ENCODE measurements around the gene CUL5. TPM values are rescaled to one million over a fixed set of nuclear protein-coding genes. Genes with fewer than 3 reads are reported as not detected.

Gene CUL5
- total and polyA plus RNA-seq, 2 of the 8 experiments (the other 6 are each of a cell fraction or from before 2014, with no cell fraction given), result 4.9 to 31.8 TPM

DNA sequence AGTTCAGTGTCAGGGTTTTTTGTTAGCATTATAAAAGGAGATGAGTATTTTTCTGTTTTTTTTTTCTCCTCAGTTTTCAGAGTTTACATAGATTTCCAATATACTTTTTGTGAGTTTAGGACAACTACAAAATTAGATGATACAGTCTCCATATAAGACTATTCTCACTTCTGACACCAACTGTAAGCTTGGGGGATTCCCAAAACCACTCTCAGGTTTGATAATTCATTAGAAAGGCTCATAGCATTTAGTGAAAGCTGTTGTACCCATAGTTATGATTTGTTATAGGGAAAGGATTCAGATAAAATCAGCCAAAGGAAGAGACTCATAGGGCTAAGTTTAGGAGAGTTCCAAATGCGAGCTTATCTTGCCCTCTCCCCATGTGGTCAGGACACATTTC lies 24.1 kb downstream of the CUL5 start:
- CTCF ChIA-PET (ENCODE audit: partially characterized antibody), result interaction anchor here (0.7 to 3.6 kb wide), 4 partner anchors 7 to 33 kb away, joined by 3 to 16 read pairs (median 6); partner anchors contain the start of gene CUL5
- no peaks in the 10 kb centered on the region for H3K27me3 ChIP-seq (replicated peaks in 1 of 4; ENCODE audit: control insufficient read depth in 3 of 4, extremely low read depth in 1 of 4, insufficient read depth in 3 of 4, low read length in 3 of 4)
- POLR2A ChIA-PET (ENCODE audit: partially characterized antibody), result interaction anchor here (0.6 to 1.5 kb wide), 2 partner anchors 24 to 1818 kb away, joined by 3 to 4 read pairs; partner anchors contain the start of gene CUL5
- no peaks in the 10 kb centered on the region; the same call in 1 of the 2 replicates for H3K79me1 ChIP-seq (ENCODE audit: low read depth, low read length)
- no peak overlapping the region for H3K56ac ChIP-seq (replicated peaks; ENCODE audit: insufficient read length, low read depth, low read length)
- H2BK12ac ChIP-seq (ENCODE audit: low read depth, low read length), result no peak overlapping the region
- no peak for FAIRE-seq
- H2AK5ac ChIP-seq (ENCODE audit: low read depth, low read length), result no peak overlapping the region
- H3K18ac ChIP-seq (ENCODE audit: extremely low read depth, low read length), result no peak overlapping the region
- no peak overlapping the region for H2AFZ ChIP-seq (ENCODE audit: low read length)
- no peak overlapping the region for H3K27ac ChIP-seq (ENCODE audit: low read depth, low read length)
- 80% methylated on average over 1 of the region's 1 CpG; no CpG with 5 or more reads in 1 of the 2 experiments for WGBS, 2 experiments (ENCODE audit: extremely low coverage in 1 of 2, insufficient coverage in 1 of 2, insufficient read length in 1 of 2, insufficient replicate concordance in 2 of 2, low coverage in 1 of 2, low lambda C conversion rate in 2 of 2, missing lambda C conversion rate in 1 of 2)
- peaks cover 0 to 19% (median 6%) of the 10 kb centered on the region in 4 experiments; a peak in 5 of 8 replicates for H3K36me3 ChIP-seq (ENCODE audit: control insufficient read depth in 2 of 4, insufficient read depth in 4 of 4, low read length in 3 of 4)
- H3K23ac ChIP-seq (ENCODE audit: insufficient read length), result no peak overlapping the region
- H4K8ac ChIP-seq (ENCODE audit: extremely low read depth, insufficient read depth, low read length), result no peak overlapping the region
- no peak overlapping the region for H4K91ac ChIP-seq (replicated peaks; ENCODE audit: insufficient read length, low read length)
- peaks cover 0 to 4% (median 1%) of the 10 kb centered on the region in 4 experiments; a peak in 2 of 7 replicates for H3K4me1 ChIP-seq (replicated peaks in 1 of 4; ENCODE audit: control insufficient read depth in 3 of 4, insufficient read depth in 4 of 4, low read length in 3 of 4)
- TF ChIP-seq CREB1 (IDR thresholded peaks at IDR 0.05), result no peak
- no peak for TF ChIP-seq MAX (IDR thresholded peaks at IDR 0.05)
- TF ChIP-seq SIRT6 (IDR thresholded peaks at IDR 0.05; ENCODE audit: low read length), result no peak
- TF ChIP-seq E2F6 (IDR thresholded peaks at IDR 0.05), result no peak
- TF ChIP-seq TBP (IDR thresholded peaks at IDR 0.05; ENCODE audit: low read depth, low read length), result no peak
- TF ChIP-seq RXRA (IDR thresholded peaks at IDR 0.05; ENCODE audit: insufficient read depth, low read depth, low read length), result no peak
- TF ChIP-seq TEAD4 (IDR thresholded peaks at IDR 0.05; ENCODE audit: low read depth, low read length), result no peak
- TF ChIP-seq CTBP2 (IDR thresholded peaks at IDR 0.05; ENCODE audit: borderline replicate concordance, insufficient read depth, insufficient read length, low read length), result no peak
- TF ChIP-seq HDAC6 (IDR thresholded peaks at IDR 0.05; ENCODE audit: low read depth, low read length), result no peak
- no peak overlapping the region for H3K9ac ChIP-seq (replicated peaks in 1 of 4; ENCODE audit: extremely low read depth in 1 of 4, low read depth in 3 of 4, low read length in 3 of 4)
- no peak overlapping the region for H3K4me2 ChIP-seq (ENCODE audit: insufficient read depth in 1 of 2, low read depth in 2 of 2, low read length in 2 of 2)
- no peak overlapping the region for H3K14ac ChIP-seq (ENCODE audit: insufficient read length)
- H2BK120ac ChIP-seq (replicated peaks; ENCODE audit: low read depth, low read length), result no peak overlapping the region
- no peak overlapping the region for H2BK20ac ChIP-seq (ENCODE audit: low read length)
- H2BK15ac ChIP-seq (ENCODE audit: low read length), result no peak overlapping the region
- H3K79me2 ChIP-seq (ENCODE audit: control insufficient read depth in 1 of 2, insufficient read depth in 2 of 2, low read length in 2 of 2), result peaks cover 0 to 47% of the 10 kb centered on the region in 2 experiments; a peak in 3 of 4 replicates
- H3K9me3 ChIP-seq (ENCODE audit: insufficient read depth in 2 of 2, low read depth in 1 of 2, low read length in 1 of 2), result no peaks in the 10 kb centered on the region
- H3K4ac ChIP-seq (replicated peaks; ENCODE audit: insufficient read length, low read depth, low read length), result no peak overlapping the region
- H4K20me1 ChIP-seq (replicated peaks in 1 of 2; ENCODE audit: control insufficient read depth in 1 of 2, insufficient read depth in 2 of 2, low read length in 2 of 2), result no peaks in the 10 kb centered on the region
- no peak for DNase-seq (ENCODE audit: low read depth in 1 of 2, low spot score in 2 of 2)
- no peak overlapping the region for H2BK5ac ChIP-seq (ENCODE audit: low read depth, low read length)
- no peaks in the 10 kb centered on the region; the same call in 1 of the 2 replicates for H3K23me2 ChIP-seq (ENCODE audit: low read depth, low read length)
- H3K4me3 ChIP-seq (ENCODE audit: extremely low read depth in 1 of 4, insufficient read depth in 2 of 4, low read depth in 3 of 4, low read length in 4 of 4), result no peak overlapping the region
- H4K5ac ChIP-seq (ENCODE audit: insufficient read length, low read depth, low read length), result no peak overlapping the region
